GM18867 (cell line): ENCODE measurements around the gene CPLX1.

Experiments
- ATAC-seq: cut with Tn5 transposase; IDR thresholded peaks from one replicate; pipeline ENCODE4 v1.9.1; 2021; ENCODE audit warnings: mild to moderate bottlenecking, moderate library complexity; ENCODE audit not compliant: unreplicated experiment

The CPLX1 gene

DNA sequence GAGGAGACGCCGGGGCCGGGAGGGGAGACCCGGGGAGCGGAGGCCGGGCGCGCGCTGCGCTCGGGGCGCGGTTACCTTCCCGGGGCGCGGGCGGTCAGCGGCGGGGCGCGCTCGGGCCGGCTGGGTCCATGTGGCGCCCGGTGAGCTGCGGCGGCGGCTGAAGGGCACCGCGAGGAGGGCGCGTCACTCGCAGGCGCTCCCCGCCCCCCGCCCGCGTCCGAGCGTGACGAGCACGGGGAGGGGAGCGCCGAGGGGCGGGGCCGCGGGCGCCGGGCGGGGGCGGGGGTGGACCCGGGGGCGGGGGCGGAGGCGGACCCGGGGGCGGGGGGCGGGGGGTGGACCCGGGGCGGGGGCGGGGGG lies at the start of gene CPLX1:
CPLX1 (minus strand) TSS at position 159 of the 360 bp plus-strand sequence. CDS start 1,607 bp downstream, outside the sequence.
- ATAC-seq: no peak

DNA sequence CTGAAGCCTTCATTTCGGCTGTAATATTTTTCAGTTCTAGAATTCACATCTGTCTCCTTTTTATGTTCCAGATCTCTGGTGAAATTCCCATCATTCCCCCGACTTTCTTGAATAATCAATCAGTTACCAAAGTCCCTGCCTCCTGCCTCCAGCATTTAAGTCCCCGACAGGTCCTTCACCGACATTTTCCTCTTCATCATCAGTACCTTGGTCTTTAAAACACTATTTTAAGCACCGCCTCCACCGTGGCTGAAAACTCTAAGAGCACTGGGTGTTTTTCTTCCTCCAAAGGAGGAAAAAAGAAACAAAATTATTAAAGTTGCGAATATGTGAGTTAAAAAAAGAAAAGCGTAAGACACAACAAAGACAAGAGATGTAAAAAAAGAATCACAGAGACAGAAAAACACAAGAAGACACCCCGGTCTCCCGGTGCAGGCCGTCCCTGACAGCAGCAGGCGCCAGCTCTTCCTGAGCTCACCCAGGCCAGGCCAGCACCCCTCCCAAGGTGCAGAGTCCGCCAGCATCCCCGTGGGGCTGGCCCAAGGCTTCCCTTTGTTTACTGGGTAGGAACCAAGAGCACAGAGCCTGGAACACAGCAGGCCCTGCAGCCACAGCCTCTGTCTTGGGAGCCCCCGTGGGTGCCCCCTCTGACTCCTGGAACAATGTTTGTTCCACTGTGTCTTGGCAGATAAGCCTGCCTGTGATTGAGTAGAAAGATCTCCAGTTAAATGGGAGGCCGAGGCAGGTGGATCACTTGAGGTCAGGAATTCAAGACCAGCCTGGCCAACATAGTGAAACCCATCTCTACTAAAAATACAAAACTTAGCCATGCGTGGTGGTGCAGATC lies 49.3 kb upstream of the CPLX1 start:
- no peak for ATAC-seq

GRCh38 chr4:874056-874455 lies 48.1 kb upstream of the CPLX1 start:
- no peak for ATAC-seq

DNA sequence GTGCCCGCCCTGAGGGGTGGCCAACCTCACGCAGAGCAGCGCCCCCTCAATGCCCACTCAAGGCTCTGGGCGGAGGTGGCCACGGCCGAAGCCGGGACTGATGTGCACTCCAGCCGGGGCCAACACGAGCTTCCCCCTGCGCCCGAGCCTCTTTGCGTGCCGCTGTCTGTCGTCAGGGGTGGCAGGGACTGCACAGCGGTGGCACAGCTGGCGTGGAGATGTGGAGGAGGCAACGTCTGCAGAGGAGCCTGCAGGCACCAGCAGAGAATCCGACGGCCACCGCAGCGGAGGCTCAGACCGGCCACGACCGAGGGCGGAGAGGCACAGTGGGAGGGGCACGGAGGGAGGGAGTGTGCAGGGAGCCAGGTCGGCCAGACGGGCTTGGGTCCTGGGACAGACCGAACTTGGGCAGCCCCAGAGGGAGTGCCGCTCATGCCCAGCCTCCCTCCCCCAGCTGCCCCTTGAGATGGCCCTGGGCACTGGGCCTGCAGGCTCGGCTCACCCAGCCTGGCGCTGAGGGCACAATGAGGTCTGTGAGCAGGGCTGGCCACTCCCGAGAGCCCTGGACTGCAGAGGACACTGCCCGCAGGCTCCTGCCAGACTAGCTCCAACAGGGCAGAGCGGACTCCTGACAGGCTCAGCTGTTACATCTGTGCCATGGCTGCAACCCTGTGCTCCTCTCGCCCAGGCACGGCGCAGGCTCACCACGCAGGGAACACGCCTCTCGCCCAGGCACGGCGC lies 46.5 kb upstream of the CPLX1 start:
- no peak for ATAC-seq

GRCh38 chr4:871484-871883 lies 45.6 kb upstream of the CPLX1 start:
- ATAC-seq: no peak

DNA sequence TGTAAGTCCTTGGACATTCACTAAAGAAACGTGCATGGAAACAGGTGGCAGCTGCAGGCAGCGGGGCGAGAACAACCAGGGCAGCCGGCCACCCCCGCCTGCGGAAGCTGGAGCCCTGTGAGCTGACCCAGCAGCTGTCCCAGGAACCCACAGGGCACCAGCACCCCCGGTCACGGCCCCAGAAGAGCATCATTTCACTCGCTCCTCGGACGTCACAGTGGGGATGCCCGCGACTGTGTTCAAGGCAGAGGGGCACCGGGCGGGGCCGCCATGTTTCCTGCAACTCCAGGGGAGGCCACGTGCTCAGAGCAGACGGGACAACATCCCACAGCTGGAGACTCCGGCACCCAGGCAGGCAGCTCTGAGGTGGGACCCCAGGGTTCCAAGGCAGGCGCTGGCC lies 45.0 kb upstream of the CPLX1 start:
- no peak for ATAC-seq

- no peak for ATAC-seq
Observed at GRCh38 chr4:869776-870175, 43.8 kb upstream of the CPLX1 start.

DNA sequence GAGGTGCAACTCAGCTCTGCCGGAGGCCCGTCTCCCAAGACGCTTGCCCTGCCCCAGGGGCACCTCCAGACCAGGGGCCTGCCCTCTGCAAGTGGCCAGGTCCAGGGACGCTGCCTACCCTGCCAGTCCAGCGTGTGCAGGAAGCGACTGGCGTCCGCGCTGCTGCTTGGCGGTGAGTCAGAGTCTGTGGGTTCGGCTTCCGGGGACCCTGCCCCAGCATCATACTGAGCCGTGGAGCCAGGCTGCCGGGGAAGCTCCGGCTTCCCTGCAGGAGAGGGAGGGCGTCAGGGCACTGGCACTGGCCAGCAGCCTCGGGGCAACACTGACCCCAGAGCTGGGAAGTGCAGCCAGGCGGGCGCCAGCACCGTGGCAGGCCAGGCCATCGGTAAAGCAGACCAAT lies 42.5 kb upstream of the CPLX1 start:
- no peak for ATAC-seq

- no peak for ATAC-seq
Observed at GRCh38 chr4:867526-868250, 41.8 kb upstream of the CPLX1 start.

GRCh38 chr4:866761-867390 lies 40.9 kb upstream of the CPLX1 start:
- ATAC-seq: no peak

- ATAC-seq: no peak
Observed at GRCh38 chr4:866068-866760, 40.3 kb upstream of the CPLX1 start.

- ATAC-seq: no peak
Observed at GRCh38 chr4:865572-865971, 39.6 kb upstream of the CPLX1 start.

- ATAC-seq: no peak
Observed at GRCh38 chr4:865121-865465, 39.2 kb upstream of the CPLX1 start.

DNA sequence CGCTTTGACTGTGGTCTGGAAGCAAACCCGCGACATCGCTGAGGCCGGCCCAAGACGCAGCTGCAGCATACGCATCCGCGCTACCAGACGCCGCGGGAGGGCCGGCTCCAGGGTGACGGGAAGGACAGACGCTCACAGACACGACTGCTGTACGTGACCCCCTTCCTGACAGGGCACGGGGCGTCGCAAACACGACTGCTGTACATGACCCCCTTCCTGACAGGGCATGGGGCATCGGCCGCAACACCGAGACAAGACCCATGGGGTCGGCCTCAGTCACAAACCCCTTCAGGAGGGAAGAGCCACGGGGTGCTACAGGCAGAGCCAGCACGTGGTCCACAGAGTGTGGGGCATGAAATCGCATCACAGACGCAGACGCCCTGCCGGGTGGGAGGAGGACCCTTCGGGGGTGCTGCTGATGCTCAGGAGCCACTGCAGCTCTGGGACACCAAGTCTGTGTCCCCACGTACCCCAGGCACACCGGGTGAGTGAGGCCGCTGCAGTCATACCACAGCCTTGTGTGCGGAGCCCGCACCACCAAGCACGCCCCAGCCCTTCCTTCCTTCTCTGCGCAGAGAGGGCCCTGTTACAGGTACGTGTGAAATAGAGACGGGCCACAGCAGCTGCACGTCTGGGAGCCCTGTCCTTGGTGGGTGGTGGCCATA lies 38.7 kb upstream of the CPLX1 start:
- ATAC-seq: no peak

GRCh38 chr4:860561-860960 lies 34.6 kb upstream of the CPLX1 start:
- no peak for ATAC-seq

DNA sequence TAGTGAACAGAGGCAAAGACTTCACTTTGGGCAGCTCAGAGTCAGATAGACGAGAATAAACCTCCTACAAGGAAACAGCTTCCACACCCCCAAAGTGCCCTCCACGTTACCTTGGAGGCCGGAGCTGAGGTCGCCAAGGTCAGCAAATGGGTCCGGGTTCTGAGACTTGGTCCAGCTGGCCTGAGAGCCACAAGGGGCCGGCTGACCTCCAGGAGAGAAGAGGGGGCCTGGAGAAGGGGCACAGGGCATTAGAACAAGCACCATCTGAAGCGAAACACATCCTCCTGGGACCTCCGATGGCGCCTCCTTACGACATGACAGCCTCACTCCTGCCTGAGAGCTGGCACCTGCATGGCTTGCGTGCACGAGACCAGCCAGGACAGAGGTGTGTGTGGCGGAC lies 33.6 kb upstream of the CPLX1 start:
- no peak for ATAC-seq

DNA sequence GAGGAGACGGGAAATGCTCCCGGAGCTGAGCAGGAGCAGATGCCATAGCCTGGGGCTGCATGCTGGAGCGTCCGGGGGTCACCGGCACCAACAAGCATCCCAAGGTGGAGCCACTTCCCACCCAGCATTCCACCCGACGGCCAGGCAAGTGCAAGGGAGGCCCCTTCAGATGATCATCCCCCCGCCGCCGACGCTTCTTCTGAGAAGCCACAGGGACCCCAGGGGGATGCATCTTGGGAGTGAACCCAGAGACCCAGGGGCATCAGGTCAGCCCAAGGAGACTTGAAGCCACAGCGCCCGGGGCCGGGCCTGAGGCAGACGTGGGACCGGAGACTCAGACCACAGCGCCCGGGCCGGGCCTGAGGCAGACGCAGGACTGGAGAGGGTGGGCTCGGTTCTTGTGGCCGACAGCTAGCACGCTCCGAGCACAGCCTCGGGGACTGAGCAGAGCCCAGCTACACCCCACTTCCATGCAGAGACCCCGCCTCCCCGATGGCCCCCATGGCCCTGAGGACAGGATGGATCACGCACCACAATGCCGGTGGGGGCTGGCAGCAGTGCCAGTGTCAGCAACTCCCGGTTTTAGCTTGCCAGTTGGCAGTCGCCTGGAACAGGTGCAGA lies 33.0 kb upstream of the CPLX1 start:
- ATAC-seq: no peak

DNA sequence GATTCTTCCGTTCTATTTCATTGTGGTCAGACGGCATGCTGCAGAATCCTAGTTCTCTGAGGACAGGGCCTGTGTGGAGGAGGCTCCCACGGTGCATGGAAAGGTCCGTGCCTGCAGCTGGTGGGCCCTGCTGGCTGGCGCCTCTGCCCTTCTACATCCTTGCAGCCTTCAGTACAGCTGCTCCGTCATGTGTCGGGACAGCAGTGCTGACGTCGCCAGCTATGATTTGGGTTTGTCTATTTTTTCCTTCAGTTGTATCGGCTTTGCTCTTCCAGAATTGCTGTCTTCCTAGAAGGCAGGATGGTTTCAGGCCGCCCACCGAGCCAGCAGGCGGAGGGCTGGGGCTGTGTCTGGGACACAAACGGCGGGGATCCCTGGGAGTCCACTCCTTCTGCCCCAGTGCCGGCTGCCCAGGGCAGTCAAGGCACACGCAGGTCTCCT lies 32.1 kb upstream of the CPLX1 start:
- ATAC-seq: no peak

GRCh38 chr4:857461-857860 lies 31.5 kb upstream of the CPLX1 start:
- no peak for ATAC-seq
